H1 (cell line): Measurements from ENCODE around the gene CCDC192.

ENCODE experiments used
- CTCF ChIP-seq, 3 experiments: IDR thresholded peaks; 1 replicate in 2 of 3; 2 replicates in 1 of 3; pipeline versions ENCODE4 v1.5.1 to v1.6.1; 2011; ENCODE audit warnings: low read length in 3 of 3, mild to moderate bottlenecking in 3 of 3, inconsistent platforms in 2 of 3, low read depth in 1 of 3, moderate library complexity in 1 of 3; ENCODE audit not compliant: insufficient read depth in 1 of 3; ENCODE audit errors: control extremely low read depth in 1 of 3
- EZH2 ChIP-seq: fragments of 200-600 bp; sonication (generic); IDR thresholded peaks from 2 replicates; pipeline ENCODE4 v1.7.1; 2012; ENCODE audit warnings: low read depth, mild to moderate bottlenecking, moderate library complexity, low read length, inconsistent platforms; ENCODE audit not compliant: severe bottlenecking
- GTF2F1 ChIP-seq: IDR thresholded peaks from 2 replicates; pipeline ENCODE4 v1.6.1; 2012; ENCODE audit warnings: low read depth, low read length, improper control_type of control experiment, borderline replicate concordance
- JUN ChIP-seq: IDR thresholded peaks from 2 replicates; pipeline ENCODE4 v1.6.1; 2011; ENCODE audit warnings: low read depth, mild to moderate bottlenecking, improper control_type of control experiment, low read length
- NANOG ChIP-seq: IDR thresholded peaks from 2 replicates; pipeline ENCODE4 v1.6.1; 2011; ENCODE audit warnings: low read length, low read depth, mild to moderate bottlenecking, inconsistent platforms; ENCODE audit not compliant: insufficient read depth, poor library complexity, severe bottlenecking
- POLR2AphosphoS5 ChIP-seq: IDR thresholded peaks from 2 replicates; pipeline ENCODE4 v1.6.1; 2011; ENCODE audit warnings: low read depth, low read length
- RFX5 ChIP-seq: IDR thresholded peaks from 2 replicates; pipeline ENCODE4 v1.6.1; 2011; ENCODE audit warnings: low read depth, low read length, improper control_type of control experiment, borderline replicate concordance

- TF ChIP-seq RFX5 (no peak), GTF2F1 (no peak), NANOG (no peak), POLR2AphosphoS5 (no peak), JUN (no peak), EZH2 (no peak), CTCF (IDR thresholded peaks at IDR 0.05; ENCODE audit: control extremely low read depth in 1 of 3, insufficient read depth in 1 of 3, low read depth in 1 of 3, low read length in 3 of 3) (no peak)
These were observed 196.0 kb downstream of the CCDC192 start for GRCh38 chr5:127899214-127899610.
